ENCODE data around the gene HOXD8. TPM values are rescaled to one million over a fixed set of nuclear protein-coding genes. Genes with fewer than 3 reads are reported as not detected.

Gene HOXD8
- total RNA-seq, 1 donor, result 3.3 TPM

GRCh38 chr2:176123411-176124109 is 5.9 kb upstream of the HOXD8 start:
- H3K27me3 ChIP-seq (ENCODE audit: insufficient read depth, low read length), result peaks cover 57% of the 10 kb centered on the region

DNA sequence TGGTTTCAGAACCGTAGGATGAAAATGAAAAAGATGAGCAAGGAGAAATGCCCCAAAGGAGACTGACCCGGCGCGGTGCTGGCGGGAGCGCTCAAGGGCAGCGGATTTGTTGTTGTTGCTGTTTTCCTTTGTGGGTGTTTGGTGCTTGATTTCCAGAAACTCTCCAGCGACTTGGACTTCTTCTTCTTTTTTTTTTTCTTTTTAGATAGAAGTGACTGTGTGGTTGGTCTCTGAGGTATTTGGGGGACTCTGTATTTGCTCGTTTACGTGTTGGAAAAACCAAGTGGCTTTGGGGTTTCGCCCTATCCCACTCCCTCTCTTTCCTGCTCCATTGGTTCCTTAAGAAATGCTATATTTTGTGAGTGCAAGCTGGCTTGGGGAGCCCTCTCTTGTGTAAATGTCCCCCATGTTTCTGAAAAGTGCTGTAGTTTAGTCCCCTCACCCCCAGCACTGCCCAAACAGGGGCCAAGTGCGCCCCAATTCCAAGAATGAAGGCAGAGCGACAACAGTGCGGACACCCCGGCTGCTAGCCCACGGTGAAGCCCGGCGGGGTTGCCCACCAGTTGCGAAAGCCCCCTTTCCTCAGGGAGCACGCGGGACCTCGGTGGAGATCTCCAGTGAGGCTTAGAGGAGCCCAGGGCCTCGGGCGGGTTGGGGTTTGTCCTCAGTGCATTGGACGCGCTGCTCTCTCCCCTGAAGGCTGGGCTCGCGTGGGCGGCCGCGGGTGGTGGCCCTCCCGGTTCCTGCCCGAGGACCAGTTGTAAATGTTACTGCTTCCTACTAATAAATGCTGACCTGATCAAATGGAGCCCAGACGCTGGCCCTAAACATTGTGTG is 5.2 kb upstream of the HOXD8 start:
- peak; percentile 61 for DNase-seq (ENCODE audit: insufficient read length, low spot score, missing footprints)
- peaks cover 51% of the 10 kb centered on the region for H3K27me3 ChIP-seq (ENCODE audit: insufficient read depth, low read length)
- H2AFZ ChIP-seq (ENCODE audit: low read length), result no peak overlapping the region
- no peak overlapping the region for H3K4me3 ChIP-seq (ENCODE audit: insufficient read depth, low read length)
- no peak overlapping the region for H3K4me2 ChIP-seq (ENCODE audit: insufficient read depth, low read length)
- peaks cover 18% of the 10 kb centered on the region for H3K4me1 ChIP-seq (ENCODE audit: insufficient read depth, low read length)
- H3K79me2 ChIP-seq (ENCODE audit: insufficient read depth, low read length), result no peaks in the 10 kb centered on the region
- no peaks in the 10 kb centered on the region for H3K9me3 ChIP-seq (ENCODE audit: low read depth, low read length)
- no peaks in the 10 kb centered on the region for H3K36me3 ChIP-seq (ENCODE audit: insufficient read depth, low read length)
- no peak for TF ChIP-seq CTCF (IDR thresholded peaks at IDR 0.05; ENCODE audit: extremely low read depth, low read depth, low read length)
- no peaks in the 10 kb centered on the region for H4K20me1 ChIP-seq (ENCODE audit: insufficient read depth, low read length)
- H3K27ac ChIP-seq (ENCODE audit: low read depth, low read length), result no peak overlapping the region

More at GRCh38 chr2:176123411-176124109, 5.9 kb upstream of the HOXD8 start:
- Histone ChIP-seq H3K4me2 (ENCODE audit: insufficient read depth, low read length) (peak overlapping the region; percentile 87), H3K79me2 (ENCODE audit: insufficient read depth, low read length) (no peaks in the 10 kb centered on the region), H2AFZ (ENCODE audit: low read length) (peak overlapping the region; percentile 29), H3K27ac (ENCODE audit: low read depth, low read length) (no peak overlapping the region), H3K4me3 (ENCODE audit: insufficient read depth, low read length) (peak overlapping the region; percentile 76), H4K20me1 (ENCODE audit: insufficient read depth, low read length) (no peaks in the 10 kb centered on the region), H3K4me1 (ENCODE audit: insufficient read depth, low read length) (peaks cover 17% of the 10 kb centered on the region), H3K9me3 (ENCODE audit: low read depth, low read length) (no peaks in the 10 kb centered on the region), H3K36me3 (ENCODE audit: insufficient read depth, low read length) (no peaks in the 10 kb centered on the region)
- DNase-seq (ENCODE audit: insufficient read length, low spot score, missing footprints), result peak; percentile 74
- no peak for TF ChIP-seq CTCF (IDR thresholded peaks at IDR 0.05; ENCODE audit: extremely low read depth, low read depth, low read length)

DNA sequence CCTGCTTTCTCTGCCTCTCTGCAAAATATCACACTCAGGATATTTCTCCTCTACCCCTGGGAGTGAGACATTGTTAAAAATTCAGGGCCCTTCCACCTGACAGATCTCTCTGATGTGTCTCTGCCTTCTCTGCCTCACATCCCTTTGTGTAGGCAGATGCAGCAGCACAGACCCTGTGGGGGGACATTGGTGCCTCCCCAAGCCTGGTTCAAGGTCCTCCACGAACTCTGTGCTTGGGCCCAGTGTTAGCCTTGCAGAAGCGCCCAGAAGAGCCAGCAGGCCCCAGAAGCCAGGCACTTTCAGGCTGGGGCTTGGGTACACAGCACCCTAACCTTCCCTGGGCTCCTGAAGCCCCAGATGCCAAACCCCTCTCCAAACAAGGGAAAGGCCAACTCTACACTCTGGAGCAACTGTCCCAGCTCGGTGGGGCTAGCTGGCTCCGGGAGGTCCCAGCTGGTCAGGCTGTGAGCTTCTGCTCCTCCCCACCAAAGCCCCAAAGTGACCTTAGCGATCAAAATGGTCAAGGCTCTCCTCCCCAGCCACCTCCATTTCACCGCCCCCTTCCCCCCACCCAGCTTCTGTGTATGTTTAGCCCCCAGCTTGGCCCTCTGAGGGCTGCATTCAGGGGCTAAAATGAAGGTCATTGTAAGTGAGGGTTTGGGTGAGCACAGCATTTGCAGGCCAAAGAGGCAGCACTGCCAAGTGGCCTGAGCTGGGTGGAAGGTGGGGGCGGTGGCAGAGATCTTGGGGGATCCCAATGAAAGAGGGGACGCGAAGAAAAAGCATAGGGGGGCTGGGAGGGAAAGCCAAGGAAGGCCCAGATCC is 4.3 kb upstream of the HOXD8 start:
- Histone ChIP-seq H3K4me2 (ENCODE audit: insufficient read depth, low read length) (no peak overlapping the region), H3K9me3 (ENCODE audit: low read depth, low read length) (no peaks in the 10 kb centered on the region), H4K20me1 (ENCODE audit: insufficient read depth, low read length) (no peaks in the 10 kb centered on the region), H3K27ac (ENCODE audit: low read depth, low read length) (no peak overlapping the region), H3K27me3 (ENCODE audit: insufficient read depth, low read length) (peaks cover 43% of the 10 kb centered on the region), H3K4me3 (ENCODE audit: insufficient read depth, low read length) (no peak overlapping the region), H3K4me1 (ENCODE audit: insufficient read depth, low read length) (peaks cover 18% of the 10 kb centered on the region), H2AFZ (ENCODE audit: low read length) (no peak overlapping the region), H3K79me2 (ENCODE audit: insufficient read depth, low read length) (no peaks in the 10 kb centered on the region), H3K36me3 (ENCODE audit: insufficient read depth, low read length) (no peaks in the 10 kb centered on the region)
- no peak for TF ChIP-seq CTCF (IDR thresholded peaks at IDR 0.05; ENCODE audit: extremely low read depth, low read depth, low read length)
- peak; percentile 47 for DNase-seq (ENCODE audit: insufficient read length, low spot score, missing footprints)
